ENCODE results near the gene MECP2.
"Not testable (repeated sequence)": the region's sequence is repeated elsewhere in the genome, so short reads cannot be mapped to it uniquely, and the experiment has no call there.

Gene MECP2

GRCh38 chrX:154004315-154004714 is 93.2 kb downstream of the MECP2 start:
- no peaks in the 10 kb centered on the region for H3K9me3 ChIP-seq (ENCODE audit: control insufficient read depth in 2 of 2, low read length in 2 of 2)
- no peak overlapping the region for H3K9ac ChIP-seq (ENCODE audit: low read depth in 1 of 2, low read length in 2 of 2)
- H3K4me1 ChIP-seq (ENCODE audit: control insufficient read depth in 2 of 2, insufficient read depth in 2 of 2, low read length in 2 of 2): no peaks in the 10 kb centered on the region
- no peaks in the 10 kb centered on the region for H3K36me3 ChIP-seq (ENCODE audit: control insufficient read depth in 2 of 2, insufficient read depth in 2 of 2, low read length in 2 of 2)
- no peak overlapping the region for H3K27ac ChIP-seq (ENCODE audit: low read depth in 2 of 2, low read length in 2 of 2)
- peaks cover 0 to 3% of the 10 kb centered on the region in 2 donors for H3K27me3 ChIP-seq (ENCODE audit: control insufficient read depth in 2 of 2, insufficient read depth in 2 of 2, low read length in 2 of 2)
- H3K4me3 ChIP-seq (ENCODE audit: low read length in 2 of 2): no peak overlapping the region

DNA sequence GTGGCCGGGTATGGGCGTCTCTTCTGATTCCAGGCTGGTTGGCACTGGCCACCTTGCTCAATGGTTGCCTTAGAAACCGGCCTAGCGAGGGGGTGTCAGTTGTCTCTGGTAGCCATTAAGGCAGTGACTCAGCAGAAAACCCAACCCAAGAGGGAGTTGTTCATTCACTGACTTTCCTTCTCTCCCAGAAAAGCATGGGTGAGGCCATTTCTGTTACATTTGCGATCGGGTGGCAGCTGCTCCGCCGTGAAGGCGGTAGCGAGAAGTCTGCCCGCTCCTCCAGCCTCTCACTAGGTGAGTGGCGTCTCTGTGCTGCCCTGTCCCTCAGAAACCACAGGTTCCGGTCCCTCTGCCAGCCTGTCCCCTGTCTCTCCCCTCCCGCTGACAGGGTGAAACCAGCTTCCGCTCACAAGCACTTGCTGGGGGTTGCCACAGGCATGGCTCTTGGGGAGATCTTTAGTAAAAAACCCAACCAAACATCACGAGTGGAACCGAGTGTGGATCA is 95.2 kb downstream of the MECP2 start:
- H3K9ac ChIP-seq (ENCODE audit: low read depth in 1 of 2, low read length in 2 of 2): no peak overlapping the region
- no peaks in the 10 kb centered on the region for H3K4me1 ChIP-seq (ENCODE audit: control insufficient read depth in 2 of 2, insufficient read depth in 2 of 2, low read length in 2 of 2)
- H3K27ac ChIP-seq (ENCODE audit: low read depth in 2 of 2, low read length in 2 of 2): peak overlapping the region in 1 of 2 donors; percentile 54
- H3K36me3 ChIP-seq (ENCODE audit: control insufficient read depth in 2 of 2, insufficient read depth in 2 of 2, low read length in 2 of 2): no peaks in the 10 kb centered on the region
- peak overlapping the region in 1 of 2 donors; percentile 14 for H3K4me3 ChIP-seq (ENCODE audit: low read length in 2 of 2)
- no peaks in the 10 kb centered on the region for H3K27me3 ChIP-seq (ENCODE audit: control insufficient read depth in 2 of 2, insufficient read depth in 2 of 2, low read length in 2 of 2)
- no peaks in the 10 kb centered on the region for H3K9me3 ChIP-seq (ENCODE audit: control insufficient read depth in 2 of 2, low read length in 2 of 2)

DNA sequence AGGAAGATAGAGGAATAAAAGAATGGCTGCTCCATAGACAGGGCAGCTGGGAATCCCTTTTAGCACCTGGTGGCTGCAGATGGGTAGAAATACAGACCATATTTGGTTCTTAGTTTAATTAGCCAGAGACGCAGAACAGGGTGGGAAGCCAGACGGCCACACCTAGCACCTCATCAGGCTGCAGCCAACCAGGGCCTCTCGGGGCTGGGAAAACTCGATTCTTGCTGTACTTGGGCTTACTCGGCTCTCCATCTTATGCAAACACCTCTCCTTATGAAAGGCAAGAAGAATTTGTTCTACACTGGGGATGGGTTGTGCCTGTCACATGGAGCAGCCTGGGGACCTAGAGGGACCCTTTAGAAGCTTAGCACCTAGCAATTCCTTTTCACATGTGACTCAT is 97.5 kb downstream of the MECP2 start:
- Histone ChIP-seq H3K27me3 (ENCODE audit: control insufficient read depth in 2 of 2, insufficient read depth in 2 of 2, low read length in 2 of 2) (no peaks in the 10 kb centered on the region), H3K4me3 (ENCODE audit: low read length in 2 of 2) (no peak overlapping the region), H3K27ac (ENCODE audit: low read depth in 2 of 2, low read length in 2 of 2) (no peak overlapping the region), H3K9ac (ENCODE audit: low read depth in 1 of 2, low read length in 2 of 2) (no peak overlapping the region), H3K4me1 (ENCODE audit: control insufficient read depth in 2 of 2, insufficient read depth in 2 of 2, low read length in 2 of 2) (no peaks in the 10 kb centered on the region), H3K36me3 (ENCODE audit: control insufficient read depth in 2 of 2, insufficient read depth in 2 of 2, low read length in 2 of 2) (no peaks in the 10 kb centered on the region), H3K9me3 (ENCODE audit: control insufficient read depth in 2 of 2, low read length in 2 of 2) (no peaks in the 10 kb centered on the region)

DNA sequence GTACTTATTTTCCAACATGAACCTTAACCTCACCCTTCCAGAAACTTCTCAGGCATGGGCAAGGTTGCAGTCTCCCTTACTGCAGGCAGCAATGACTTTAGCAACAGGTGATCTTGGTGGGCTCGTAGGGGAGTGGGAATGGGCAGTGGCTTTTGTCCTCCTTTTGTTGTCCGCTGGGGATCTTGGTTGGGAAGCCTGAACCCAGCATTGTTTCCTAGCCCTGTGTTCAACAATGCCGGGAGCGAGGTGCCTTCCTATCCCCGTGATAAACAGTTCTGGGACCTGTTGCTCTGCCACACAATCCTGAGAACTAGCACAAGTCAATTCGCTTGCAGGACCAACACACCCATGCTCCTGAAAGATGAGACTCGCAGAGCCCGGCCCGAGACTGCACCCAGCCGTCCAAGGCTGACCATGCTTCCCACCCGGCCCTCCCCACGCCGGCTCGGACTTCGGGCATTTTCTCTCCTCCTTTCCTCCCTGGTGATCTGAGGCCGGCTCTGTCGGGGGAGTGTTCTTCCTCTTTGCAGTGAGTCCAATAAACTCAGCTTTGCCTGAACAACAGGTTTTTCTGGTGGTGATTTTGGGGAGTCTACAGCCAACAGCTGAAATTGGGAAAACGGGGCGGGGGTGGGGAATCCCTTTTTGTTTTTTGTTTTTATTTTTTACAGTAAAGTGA is 98.0 kb downstream of the MECP2 start:
- H3K9me3 ChIP-seq (ENCODE audit: control insufficient read depth in 2 of 2, low read length in 2 of 2): no peaks in the 10 kb centered on the region
- H3K36me3 ChIP-seq (ENCODE audit: control insufficient read depth in 2 of 2, insufficient read depth in 2 of 2, low read length in 2 of 2): no peaks in the 10 kb centered on the region
- H3K4me1 ChIP-seq (ENCODE audit: control insufficient read depth in 2 of 2, insufficient read depth in 2 of 2, low read length in 2 of 2): no peaks in the 10 kb centered on the region
- no peaks in the 10 kb centered on the region for H3K27me3 ChIP-seq (ENCODE audit: control insufficient read depth in 2 of 2, insufficient read depth in 2 of 2, low read length in 2 of 2)
- no peak overlapping the region for H3K9ac ChIP-seq (ENCODE audit: low read depth in 1 of 2, low read length in 2 of 2)
- no peak overlapping the region for H3K4me3 ChIP-seq (ENCODE audit: low read length in 2 of 2)
- H3K27ac ChIP-seq (ENCODE audit: low read depth in 2 of 2, low read length in 2 of 2): no peak overlapping the region

GRCh38 chrX:153995504-153995903 is 102.0 kb downstream of the MECP2 start:
- Histone ChIP-seq H3K36me3 (ENCODE audit: control insufficient read depth in 2 of 2, insufficient read depth in 2 of 2, low read length in 2 of 2) (no peaks in the 10 kb centered on the region), H3K4me3 (ENCODE audit: low read length in 2 of 2) (no peak overlapping the region), H3K4me1 (ENCODE audit: control insufficient read depth in 2 of 2, insufficient read depth in 2 of 2, low read length in 2 of 2) (no peaks in the 10 kb centered on the region), H3K27ac (ENCODE audit: low read depth in 2 of 2, low read length in 2 of 2) (no peak overlapping the region), H3K27me3 (ENCODE audit: control insufficient read depth in 2 of 2, insufficient read depth in 2 of 2, low read length in 2 of 2) (peaks cover 0 to 8% of the 10 kb centered on the region in 2 donors), H3K9ac (ENCODE audit: low read depth in 1 of 2, low read length in 2 of 2) (no peak overlapping the region), H3K9me3 (ENCODE audit: control insufficient read depth in 2 of 2, low read length in 2 of 2) (no peaks in the 10 kb centered on the region)

DNA sequence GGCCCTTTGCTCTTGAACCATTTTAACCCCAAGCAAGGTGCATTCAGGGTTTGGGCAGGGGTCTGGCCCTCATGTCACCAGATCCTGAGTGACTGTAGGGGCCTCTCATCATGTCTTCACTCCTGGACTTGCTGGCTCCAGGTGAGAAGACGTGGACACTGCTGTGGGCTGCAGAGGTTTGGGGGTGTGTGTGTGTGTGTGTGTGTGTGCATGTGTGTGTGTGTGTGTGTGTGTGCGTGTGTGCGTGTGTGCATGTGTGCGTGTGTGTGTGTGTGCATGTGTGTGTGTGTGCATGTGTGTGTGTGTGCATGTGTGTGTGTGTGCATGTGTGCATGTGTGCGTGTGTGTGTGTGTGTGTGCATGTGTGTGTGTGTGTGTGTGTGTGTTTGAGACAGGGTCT is 103.1 kb downstream of the MECP2 start:
- not testable (repeated sequence) for H3K4me1 ChIP-seq (ENCODE audit: control insufficient read depth in 2 of 2, insufficient read depth in 2 of 2, low read length in 2 of 2); H3K27ac ChIP-seq (ENCODE audit: low read depth in 2 of 2, low read length in 2 of 2); H3K9ac ChIP-seq (ENCODE audit: low read depth in 1 of 2, low read length in 2 of 2); H3K4me3 ChIP-seq (ENCODE audit: low read length in 2 of 2); H3K36me3 ChIP-seq (ENCODE audit: control insufficient read depth in 2 of 2, insufficient read depth in 2 of 2, low read length in 2 of 2); H3K27me3 ChIP-seq (ENCODE audit: control insufficient read depth in 2 of 2, insufficient read depth in 2 of 2, low read length in 2 of 2); H3K9me3 ChIP-seq (ENCODE audit: control insufficient read depth in 2 of 2, low read length in 2 of 2)

DNA sequence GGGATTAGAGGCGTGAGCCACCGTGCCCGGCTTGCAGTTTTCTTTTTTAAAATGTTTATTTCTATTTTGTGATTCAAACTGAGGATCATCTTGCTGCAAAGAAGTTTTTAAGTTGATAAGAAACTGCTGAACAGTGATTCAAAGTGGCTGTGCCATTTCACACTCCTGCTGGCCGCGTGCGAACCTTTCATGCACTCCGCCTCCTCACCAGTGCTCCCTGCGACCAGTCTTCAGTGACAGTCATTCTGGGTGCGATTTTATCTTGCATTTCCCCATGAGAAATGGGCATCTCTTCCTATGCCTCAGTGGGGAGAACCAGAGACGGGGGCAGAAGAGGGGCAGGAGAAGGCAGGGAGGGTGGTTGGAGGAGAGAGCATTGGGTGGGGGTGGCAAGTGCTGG is 103.5 kb downstream of the MECP2 start:
- peaks cover 4 to 8% of the 10 kb centered on the region in 2 donors for H3K27me3 ChIP-seq (ENCODE audit: control insufficient read depth in 2 of 2, insufficient read depth in 2 of 2, low read length in 2 of 2)

DNA sequence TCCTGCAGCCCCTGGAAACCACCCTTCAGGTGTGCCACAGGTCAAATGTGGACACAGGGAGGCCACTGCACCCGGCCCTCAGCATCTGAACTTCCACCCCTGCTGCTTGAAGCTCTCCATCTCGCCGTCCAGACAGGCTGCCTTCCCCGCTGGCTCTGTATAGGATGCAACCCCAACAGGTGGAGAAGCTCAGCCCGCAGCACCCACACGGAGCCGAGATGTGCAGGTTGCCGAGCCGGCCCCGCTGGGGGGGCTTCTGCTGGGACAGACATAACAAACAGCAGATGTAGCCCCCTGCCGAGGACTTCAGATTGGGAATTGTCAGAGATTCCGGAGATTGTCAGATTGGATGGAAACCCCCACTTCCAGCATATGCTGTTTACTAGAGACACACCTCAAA is 104.4 kb downstream of the MECP2 start:
- Histone ChIP-seq H3K27ac (ENCODE audit: low read depth in 2 of 2, low read length in 2 of 2) (no peak overlapping the region), H3K36me3 (ENCODE audit: control insufficient read depth in 2 of 2, insufficient read depth in 2 of 2, low read length in 2 of 2) (no peaks in the 10 kb centered on the region), H3K27me3 (ENCODE audit: control insufficient read depth in 2 of 2, insufficient read depth in 2 of 2, low read length in 2 of 2) (peaks cover 4 to 8% of the 10 kb centered on the region in 2 donors), H3K9ac (ENCODE audit: low read depth in 1 of 2, low read length in 2 of 2) (no peak overlapping the region), H3K9me3 (ENCODE audit: control insufficient read depth in 2 of 2, low read length in 2 of 2) (no peaks in the 10 kb centered on the region), H3K4me3 (ENCODE audit: low read length in 2 of 2) (no peak overlapping the region), H3K4me1 (ENCODE audit: control insufficient read depth in 2 of 2, insufficient read depth in 2 of 2, low read length in 2 of 2) (no peaks in the 10 kb centered on the region)

More for the DNA sequence above, 103.5 kb downstream of the MECP2 start:
- H3K4me3 ChIP-seq (ENCODE audit: low read length in 2 of 2): no peak overlapping the region
- no peak overlapping the region for H3K9ac ChIP-seq (ENCODE audit: low read depth in 1 of 2, low read length in 2 of 2)
- H3K9me3 ChIP-seq (ENCODE audit: control insufficient read depth in 2 of 2, low read length in 2 of 2): no peaks in the 10 kb centered on the region
- H3K4me1 ChIP-seq (ENCODE audit: control insufficient read depth in 2 of 2, insufficient read depth in 2 of 2, low read length in 2 of 2): no peaks in the 10 kb centered on the region
- no peak overlapping the region for H3K27ac ChIP-seq (ENCODE audit: low read depth in 2 of 2, low read length in 2 of 2)
- H3K36me3 ChIP-seq (ENCODE audit: control insufficient read depth in 2 of 2, insufficient read depth in 2 of 2, low read length in 2 of 2): no peaks in the 10 kb centered on the region

DNA sequence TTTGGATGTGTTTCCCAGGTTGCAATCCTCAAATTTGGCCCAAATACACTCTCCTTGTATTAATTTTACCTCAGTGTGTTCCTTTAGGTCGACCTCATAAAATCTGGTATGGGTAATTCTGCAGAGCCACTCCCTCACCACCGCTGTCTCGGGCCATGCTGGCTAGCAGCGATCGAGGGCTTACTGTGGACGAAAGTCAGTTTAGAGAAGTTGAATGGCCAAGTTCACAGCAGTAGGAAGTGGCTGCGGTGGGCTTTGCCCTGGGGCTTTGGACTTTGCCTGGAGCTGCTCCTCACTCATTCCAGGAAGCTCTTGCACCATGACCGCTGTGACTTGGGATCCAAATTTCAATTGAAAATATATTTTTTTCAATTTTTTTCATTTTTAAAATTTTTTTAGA is 105.3 kb downstream of the MECP2 start:
- no peaks in the 10 kb centered on the region for H3K4me1 ChIP-seq (ENCODE audit: control insufficient read depth in 2 of 2, insufficient read depth in 2 of 2, low read length in 2 of 2)
- no peak overlapping the region for H3K9ac ChIP-seq (ENCODE audit: low read depth in 1 of 2, low read length in 2 of 2)
- H3K27me3 ChIP-seq (ENCODE audit: control insufficient read depth in 2 of 2, insufficient read depth in 2 of 2, low read length in 2 of 2): peaks cover 4 to 8% of the 10 kb centered on the region in 2 donors
- H3K9me3 ChIP-seq (ENCODE audit: control insufficient read depth in 2 of 2, low read length in 2 of 2): no peaks in the 10 kb centered on the region
- H3K4me3 ChIP-seq (ENCODE audit: low read length in 2 of 2): no peak overlapping the region
- no peak overlapping the region for H3K27ac ChIP-seq (ENCODE audit: low read depth in 2 of 2, low read length in 2 of 2)
- H3K36me3 ChIP-seq (ENCODE audit: control insufficient read depth in 2 of 2, insufficient read depth in 2 of 2, low read length in 2 of 2): no peaks in the 10 kb centered on the region

- H3K36me3 ChIP-seq (ENCODE audit: control insufficient read depth in 2 of 2, insufficient read depth in 2 of 2, low read length in 2 of 2): no peaks in the 10 kb centered on the region
- H3K9ac ChIP-seq (ENCODE audit: low read depth in 1 of 2, low read length in 2 of 2): no peak overlapping the region
- H3K27me3 ChIP-seq (ENCODE audit: control insufficient read depth in 2 of 2, insufficient read depth in 2 of 2, low read length in 2 of 2): peaks cover 4 to 8% of the 10 kb centered on the region in 2 donors
- no peaks in the 10 kb centered on the region for H3K4me1 ChIP-seq (ENCODE audit: control insufficient read depth in 2 of 2, insufficient read depth in 2 of 2, low read length in 2 of 2)
- H3K27ac ChIP-seq (ENCODE audit: low read depth in 2 of 2, low read length in 2 of 2): no peak overlapping the region
- no peak overlapping the region for H3K4me3 ChIP-seq (ENCODE audit: low read length in 2 of 2)
- no peaks in the 10 kb centered on the region for H3K9me3 ChIP-seq (ENCODE audit: control insufficient read depth in 2 of 2, low read length in 2 of 2)
Measured at GRCh38 chrX:153991013-153991580, 106.4 kb downstream of the MECP2 start.
